GM12865 (cell line): Measurements from ENCODE around the gene BICRA.

Experiments used
- DNase-seq: peaks from one replicate; pipeline ENCODE4 v3.0.0; 2010; ENCODE audit warnings: low read depth
- H3K4me3 ChIP-seq: 2 replicates; pipeline ENCODE4 v1.5.1; 2011; ENCODE audit warnings: mild to moderate bottlenecking, low read depth, low read length, control low read depth
- TF ChIP-seq, protein P1 (sequence below): IDR thresholded peaks from 2 replicates; pipeline ENCODE4 v1.5.1; 2011; ENCODE audit warnings: low read length, control low read depth, low read depth, inconsistent platforms; ENCODE audit not compliant: insufficient read depth; ENCODE audit errors: missing control alignments

The BICRA gene

DNA sequence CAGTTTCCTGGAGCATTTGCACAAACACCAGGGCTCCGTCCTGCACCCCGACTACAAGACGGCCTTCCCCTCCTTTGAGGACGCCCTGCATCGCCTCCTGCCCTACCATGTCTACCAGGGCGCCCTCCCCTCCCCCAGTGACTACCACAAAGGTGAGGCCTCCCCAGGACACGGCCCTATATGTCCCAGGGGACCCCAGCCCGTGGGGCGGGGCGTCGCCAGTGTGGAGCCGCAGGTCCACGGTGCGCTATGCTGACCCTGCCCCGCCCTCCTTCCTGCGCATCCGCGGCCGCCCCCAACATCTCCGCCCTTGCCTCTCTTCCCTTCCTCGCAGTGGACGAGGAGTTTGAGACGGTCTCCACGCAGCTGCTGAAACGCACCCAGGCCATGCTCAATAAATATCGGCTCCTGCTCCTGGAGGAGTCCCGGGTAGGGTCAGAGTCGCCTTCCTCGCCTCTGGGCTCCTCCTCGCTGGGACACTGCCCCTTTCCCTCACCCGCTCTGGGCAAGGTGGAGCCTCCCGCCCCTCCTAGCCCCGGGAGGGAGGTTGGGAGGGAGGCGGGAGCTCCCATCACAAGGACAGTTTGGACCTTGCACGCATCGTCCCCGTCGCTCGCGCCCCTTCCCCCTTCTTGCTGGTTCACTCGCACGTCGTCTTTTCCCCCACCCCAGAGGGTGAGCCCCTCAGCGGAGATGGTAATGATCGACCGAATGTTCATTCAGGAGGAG lies 89.9 kb downstream of the BICRA start:
- DNase-seq = no peak
- TF ChIP-seq, protein P1, sequence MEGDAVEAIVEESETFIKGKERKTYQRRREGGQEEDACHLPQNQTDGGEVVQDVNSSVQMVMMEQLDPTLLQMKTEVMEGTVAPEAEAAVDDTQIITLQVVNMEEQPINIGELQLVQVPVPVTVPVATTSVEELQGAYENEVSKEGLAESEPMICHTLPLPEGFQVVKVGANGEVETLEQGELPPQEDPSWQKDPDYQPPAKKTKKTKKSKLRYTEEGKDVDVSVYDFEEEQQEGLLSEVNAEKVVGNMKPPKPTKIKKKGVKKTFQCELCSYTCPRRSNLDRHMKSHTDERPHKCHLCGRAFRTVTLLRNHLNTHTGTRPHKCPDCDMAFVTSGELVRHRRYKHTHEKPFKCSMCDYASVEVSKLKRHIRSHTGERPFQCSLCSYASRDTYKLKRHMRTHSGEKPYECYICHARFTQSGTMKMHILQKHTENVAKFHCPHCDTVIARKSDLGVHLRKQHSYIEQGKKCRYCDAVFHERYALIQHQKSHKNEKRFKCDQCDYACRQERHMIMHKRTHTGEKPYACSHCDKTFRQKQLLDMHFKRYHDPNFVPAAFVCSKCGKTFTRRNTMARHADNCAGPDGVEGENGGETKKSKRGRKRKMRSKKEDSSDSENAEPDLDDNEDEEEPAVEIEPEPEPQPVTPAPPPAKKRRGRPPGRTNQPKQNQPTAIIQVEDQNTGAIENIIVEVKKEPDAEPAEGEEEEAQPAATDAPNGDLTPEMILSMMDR = no peak
- H3K4me3 ChIP-seq = no peak overlapping the region

DNA sequence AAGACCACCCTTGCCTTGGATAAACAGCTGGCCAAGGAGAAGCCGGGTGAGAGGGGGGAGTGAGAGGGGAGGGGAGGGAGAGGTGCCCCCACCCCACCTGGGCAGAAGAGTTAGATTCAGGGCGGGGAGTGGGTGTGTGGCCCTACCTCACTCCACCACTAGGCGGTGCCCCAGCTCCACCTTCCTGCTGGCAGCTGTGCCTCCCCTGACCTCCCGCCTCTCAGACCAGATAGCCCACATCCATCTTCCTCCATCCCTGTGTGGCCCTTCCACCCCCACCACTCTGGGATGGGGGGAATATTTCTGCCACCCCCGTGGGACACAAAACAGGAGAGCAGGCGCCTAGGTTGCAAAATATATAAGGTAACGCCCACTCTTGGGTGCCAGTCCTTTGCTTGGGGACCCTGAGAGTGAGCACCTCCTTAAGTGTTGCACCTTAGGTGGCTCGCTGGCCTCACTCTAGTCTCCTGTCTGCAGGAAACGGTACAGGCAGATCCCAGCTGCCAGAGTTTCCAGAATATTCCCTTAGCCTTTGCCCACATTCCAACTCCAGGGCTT lies 90.5 kb downstream of the BICRA start:
- DNase-seq = peak; percentile 68
- no peak overlapping the region for H3K4me3 ChIP-seq
- TF ChIP-seq, protein P1 = peak; percentile 95

DNA sequence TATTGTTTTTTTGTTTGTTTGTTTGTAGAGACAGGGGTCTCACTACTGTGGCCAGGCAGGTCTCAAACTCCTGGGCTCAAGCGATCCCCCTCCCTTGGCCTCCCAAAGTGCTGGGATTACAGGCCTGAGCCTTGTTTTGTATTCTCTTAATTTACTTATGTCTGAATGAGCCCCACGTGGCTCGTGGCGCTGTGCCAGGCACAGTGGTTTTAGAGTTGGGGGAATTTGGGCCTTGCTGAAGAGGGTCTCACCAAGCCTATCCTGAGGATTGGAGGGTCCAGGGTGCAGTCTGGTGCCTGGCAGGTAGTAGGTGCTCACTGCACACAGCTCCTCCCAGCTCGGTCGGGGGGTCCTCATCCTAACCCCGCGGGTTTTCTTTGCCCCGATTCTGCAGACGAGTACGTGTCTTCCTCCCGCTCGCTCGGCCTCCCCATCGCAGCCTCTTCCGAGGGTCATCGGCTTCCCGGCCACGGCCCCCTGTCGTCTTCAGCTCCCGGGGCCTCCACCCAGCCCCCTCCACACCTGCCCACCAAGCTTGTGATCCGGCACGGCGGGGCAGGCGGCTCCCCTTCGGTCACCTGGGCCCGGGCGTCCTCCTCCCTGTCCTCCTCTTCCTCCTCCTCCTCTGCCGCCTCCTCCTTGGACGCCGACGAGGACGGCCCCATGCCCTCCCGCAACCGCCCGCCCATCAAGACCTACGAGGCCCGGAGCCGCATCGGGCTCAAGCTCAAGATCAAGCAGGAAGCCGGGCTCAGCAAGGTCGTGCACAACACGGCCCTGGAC lies 92.2 kb downstream of the BICRA start:
- TF ChIP-seq, protein P1 = no peak
- no peak overlapping the region for H3K4me3 ChIP-seq
- no peak for DNase-seq

DNA sequence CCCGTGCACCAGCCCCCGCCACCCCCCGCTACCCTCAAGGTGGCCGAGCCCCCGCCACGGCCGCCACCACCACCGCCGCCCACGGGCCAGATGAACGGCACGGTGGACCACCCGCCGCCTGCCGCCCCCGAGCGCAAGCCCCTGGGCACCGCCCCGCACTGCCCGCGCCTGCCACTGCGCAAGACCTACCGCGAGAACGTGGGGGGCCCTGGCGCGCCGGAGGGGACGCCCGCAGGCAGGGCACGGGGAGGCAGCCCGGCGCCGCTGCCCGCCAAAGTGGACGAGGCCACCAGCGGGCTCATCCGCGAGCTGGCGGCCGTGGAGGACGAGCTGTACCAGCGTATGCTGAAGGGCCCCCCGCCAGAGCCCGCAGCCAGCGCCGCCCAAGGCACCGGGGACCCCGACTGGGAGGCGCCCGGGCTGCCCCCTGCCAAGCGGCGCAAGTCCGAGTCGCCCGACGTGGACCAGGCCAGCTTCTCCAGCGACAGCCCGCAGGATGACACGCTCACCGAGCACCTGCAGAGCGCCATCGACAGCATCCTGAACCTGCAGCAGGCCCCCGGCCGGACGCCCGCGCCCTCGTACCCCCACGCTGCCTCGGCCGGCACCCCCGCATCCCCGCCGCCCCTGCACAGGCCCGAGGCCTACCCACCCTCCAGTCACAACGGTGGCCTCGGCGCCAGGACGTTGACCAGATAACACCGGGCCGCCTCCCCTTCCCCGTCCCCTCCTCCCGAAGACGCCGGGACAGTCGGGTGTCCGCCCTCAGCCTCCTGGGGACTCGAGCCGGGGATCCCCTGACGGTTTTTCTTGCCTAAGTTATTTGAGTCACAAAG lies 93.0 kb downstream of the BICRA start:
- DNase-seq = no peak
- H3K4me3 ChIP-seq = no peak overlapping the region
- TF ChIP-seq, protein P1 = no peak

DNA sequence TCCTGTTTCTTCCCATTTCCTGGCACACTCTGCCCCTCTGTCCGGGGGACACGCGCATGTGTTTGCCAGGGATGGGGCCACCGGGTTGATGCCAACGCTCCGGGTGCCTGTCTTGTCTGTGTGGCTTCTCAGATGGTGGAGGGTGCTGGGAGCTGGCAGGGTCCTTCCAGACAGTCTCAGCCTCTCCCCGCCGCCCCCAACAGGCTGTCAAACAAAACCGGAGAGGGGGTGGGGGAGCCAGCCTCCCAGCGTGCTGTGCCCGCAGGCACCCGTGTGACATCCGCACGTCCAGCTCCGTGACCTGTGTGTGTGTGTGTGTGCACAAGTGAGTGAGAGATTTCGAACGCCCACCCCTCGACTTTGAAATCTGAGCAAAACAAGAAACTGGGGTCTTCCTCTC lies 93.7 kb downstream of the BICRA start:
- DNase-seq = no peak
- TF ChIP-seq, protein P1 = no peak
- H3K4me3 ChIP-seq = no peak overlapping the region

DNA sequence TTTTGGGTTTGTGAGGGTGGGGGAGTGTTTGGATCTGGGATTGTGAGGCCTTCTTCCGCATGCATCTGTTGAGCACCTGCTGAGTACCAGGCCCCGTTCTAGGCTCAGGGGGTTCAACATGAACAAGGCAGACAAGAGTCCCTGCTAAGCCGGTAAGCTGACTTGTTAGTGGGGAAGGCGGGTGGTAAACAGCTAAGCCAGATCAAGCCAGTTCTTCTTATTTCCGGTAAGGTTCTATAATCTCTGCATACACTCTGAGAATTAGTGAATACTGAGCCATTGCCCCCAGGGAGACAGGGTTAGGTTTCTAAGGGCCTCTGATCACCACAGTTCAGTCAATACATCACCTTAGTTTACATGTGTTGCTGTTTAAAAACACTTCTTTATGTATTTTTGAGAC lies 94.4 kb downstream of the BICRA start:
- DNase-seq = no peak
- TF ChIP-seq, protein P1 = no peak

More for the DNA sequence above, 94.4 kb downstream of the BICRA start:
- no peak overlapping the region for H3K4me3 ChIP-seq
